OCI-LY1 (cell line): Measurements from ENCODE around the gene GIMAP6.

Source experiments
- H2AFZ ChIP-seq: fragments of 200-600 bp; sonication (generic), shearing (Covaris generic); 2 replicates; pipeline ENCODE4 v1.6.0; 2014; ENCODE audit warnings: antibody characterized with exemption, mild to moderate bottlenecking, low read length
- H3F3A ChIP-seq: fragments of 200-600 bp; sonication (generic), shearing (Covaris generic); 2 replicates; pipeline ENCODE4 v1.6.0; 2014; ENCODE audit warnings: mild to moderate bottlenecking, antibody characterized with exemption, low read length, moderate library complexity; ENCODE audit not compliant: insufficient read depth
- H3K27ac ChIP-seq: fragments of 200-600 bp; sonication (generic); 2 replicates; pipeline ENCODE4 v1.5.1; 2014; ENCODE audit warnings: low read length, mixed run types, mild to moderate bottlenecking, low read depth; ENCODE audit not compliant: poor library complexity, severe bottlenecking
- H3K27me3 ChIP-seq: fragments of 200-600 bp; sonication (generic); 2 replicates; pipeline ENCODE4 v1.6.0; 2014; ENCODE audit warnings: antibody characterized with exemption, mild to moderate bottlenecking, low read length, moderate library complexity; ENCODE audit not compliant: insufficient read depth
- H3K36me3 ChIP-seq: fragments of 200-600 bp; sonication (generic); 2 replicates; pipeline ENCODE4 v1.6.1; 2014; ENCODE audit warnings: mild to moderate bottlenecking, antibody characterized with exemption, low read length, moderate library complexity, mixed read lengths; ENCODE audit not compliant: insufficient read depth
- H3K4me1 ChIP-seq: fragments of 200-600 bp; sonication (generic); 2 replicates; pipeline ENCODE4 v1.5.1; 2014; ENCODE audit warnings: mild to moderate bottlenecking, low read length, moderate library complexity; ENCODE audit not compliant: insufficient read depth, severe bottlenecking
- H3K4me2 ChIP-seq: fragments of 200-600 bp; sonication (generic), shearing (Covaris generic); 2 replicates; pipeline ENCODE4 v1.6.1; 2014; ENCODE audit warnings: low read length
- H3K4me3 ChIP-seq: fragments of 200-600 bp; sonication (generic); 2 replicates; pipeline ENCODE4 v1.5.1; 2014; ENCODE audit warnings: low read length, low read depth, mild to moderate bottlenecking, mixed read lengths; ENCODE audit not compliant: poor library complexity, severe bottlenecking
- H3K79me2 ChIP-seq: fragments of 200-600 bp; shearing (Covaris generic); 2 replicates; pipeline ENCODE4 v1.6.1; 2016; ENCODE audit warnings: mixed run types, low read length, mixed read lengths; ENCODE audit not compliant: insufficient read depth
- H3K9ac ChIP-seq: fragments of 200-600 bp; sonication (generic), shearing (Covaris generic); 2 replicates; pipeline ENCODE4 v1.6.1; 2014; ENCODE audit warnings: mild to moderate bottlenecking, low read length, mixed read lengths
- H3K9me2 ChIP-seq: fragments of 200-600 bp; sonication (generic), shearing (Covaris generic); 2 replicates; pipeline ENCODE4 v1.6.1; 2014; ENCODE audit warnings: low read depth, mild to moderate bottlenecking, low read length, mixed read lengths
- H3K9me3 ChIP-seq: fragments of 200-600 bp; shearing (Covaris generic); 2 replicates; pipeline ENCODE4 v1.6.1; 2014; ENCODE audit warnings: low read length, mixed read lengths
- H4K20me1 ChIP-seq: fragments of 200-600 bp; sonication (generic), shearing (Covaris generic); 2 replicates; pipeline ENCODE4 v1.6.0; 2016; ENCODE audit warnings: mild to moderate bottlenecking, low read length; ENCODE audit not compliant: insufficient read depth
- EZH2 ChIP-seq: fragments of 200-600 bp; sonication (generic), shearing (Covaris generic); IDR thresholded peaks from 2 replicates; pipeline ENCODE4 v1.8.0; 2017; ENCODE audit warnings: borderline replicate concordance, mixed run types, mild to moderate bottlenecking, antibody characterized with exemption, low read length, moderate library complexity, mixed read lengths
- TF ChIP-seq, protein P1 (sequence below): fragments of 200-600 bp; sonication (generic), shearing (Covaris generic); IDR thresholded peaks from 2 replicates; pipeline ENCODE4 v1.5.1; 2017; ENCODE audit warnings: mild to moderate bottlenecking, antibody characterized with exemption, low read length, moderate library complexity, mixed read lengths

Gene GIMAP6

DNA sequence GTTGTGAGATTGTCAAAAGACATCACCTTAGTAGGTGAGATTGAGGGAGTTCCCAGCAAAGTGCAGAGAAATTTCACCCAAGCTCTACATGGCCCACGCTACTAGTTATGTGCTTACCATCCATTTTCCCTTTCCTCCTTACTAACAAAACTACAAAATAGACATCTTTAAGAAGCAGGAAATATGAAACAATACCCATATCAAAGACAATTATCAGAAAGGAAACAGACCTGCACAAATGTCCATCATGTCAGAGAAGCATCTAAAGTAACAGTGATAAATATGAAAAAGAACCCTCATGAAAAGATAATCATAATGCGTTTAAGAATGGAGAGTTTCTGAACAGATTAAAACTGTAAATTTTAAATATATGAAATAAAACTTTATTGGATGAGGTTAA, 36.8 kb downstream of the GIMAP6 start:
- Histone ChIP-seq H3K9me3 (no peaks in the 10 kb centered on the region; the same call in 1 of the 2 replicates), H3K4me1 (no peaks in the 10 kb centered on the region), H3K9me2 (no peaks in the 10 kb centered on the region), H3K4me3 (no peak overlapping the region), H3F3A (no peaks in the 10 kb centered on the region), H3K79me2 (no peaks in the 10 kb centered on the region), H2AFZ (no peak overlapping the region), H3K27me3 (no peaks in the 10 kb centered on the region), H3K36me3 (no peaks in the 10 kb centered on the region), H3K4me2 (no peak overlapping the region), H3K27ac (no peak overlapping the region), H4K20me1 (no peaks in the 10 kb centered on the region), H3K9ac (no peak overlapping the region)
- TF ChIP-seq, protein P1, sequence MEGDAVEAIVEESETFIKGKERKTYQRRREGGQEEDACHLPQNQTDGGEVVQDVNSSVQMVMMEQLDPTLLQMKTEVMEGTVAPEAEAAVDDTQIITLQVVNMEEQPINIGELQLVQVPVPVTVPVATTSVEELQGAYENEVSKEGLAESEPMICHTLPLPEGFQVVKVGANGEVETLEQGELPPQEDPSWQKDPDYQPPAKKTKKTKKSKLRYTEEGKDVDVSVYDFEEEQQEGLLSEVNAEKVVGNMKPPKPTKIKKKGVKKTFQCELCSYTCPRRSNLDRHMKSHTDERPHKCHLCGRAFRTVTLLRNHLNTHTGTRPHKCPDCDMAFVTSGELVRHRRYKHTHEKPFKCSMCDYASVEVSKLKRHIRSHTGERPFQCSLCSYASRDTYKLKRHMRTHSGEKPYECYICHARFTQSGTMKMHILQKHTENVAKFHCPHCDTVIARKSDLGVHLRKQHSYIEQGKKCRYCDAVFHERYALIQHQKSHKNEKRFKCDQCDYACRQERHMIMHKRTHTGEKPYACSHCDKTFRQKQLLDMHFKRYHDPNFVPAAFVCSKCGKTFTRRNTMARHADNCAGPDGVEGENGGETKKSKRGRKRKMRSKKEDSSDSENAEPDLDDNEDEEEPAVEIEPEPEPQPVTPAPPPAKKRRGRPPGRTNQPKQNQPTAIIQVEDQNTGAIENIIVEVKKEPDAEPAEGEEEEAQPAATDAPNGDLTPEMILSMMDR = no peak
- no peak for TF ChIP-seq EZH2

DNA sequence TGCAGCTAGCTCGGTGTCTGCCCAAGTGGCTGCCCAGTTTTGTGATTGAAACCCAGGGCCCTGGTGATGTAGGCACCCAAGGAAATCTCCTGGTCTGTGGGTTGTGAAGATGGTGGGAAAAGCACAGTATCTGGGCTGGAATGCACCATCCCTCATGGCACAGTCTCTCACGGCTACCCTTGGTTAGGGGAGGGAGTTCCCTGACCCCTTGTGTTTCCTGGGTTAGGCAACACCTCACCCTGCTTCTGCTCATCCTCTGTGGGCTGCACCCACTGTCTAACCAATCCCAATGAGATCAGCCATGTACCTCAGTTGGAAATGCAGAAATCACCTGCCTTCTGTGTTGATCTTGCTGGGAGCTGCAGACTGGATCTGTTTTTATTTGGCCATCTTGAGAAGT, 37.4 kb downstream of the GIMAP6 start:
- Histone ChIP-seq H3K4me2 (no peak overlapping the region), H4K20me1 (no peaks in the 10 kb centered on the region), H3K9me2 (no peaks in the 10 kb centered on the region), H3K79me2 (no peaks in the 10 kb centered on the region), H3K4me1 (no peaks in the 10 kb centered on the region), H3K9me3 (no peaks in the 10 kb centered on the region; the same call in 1 of the 2 replicates), H2AFZ (no peak overlapping the region), H3K36me3 (no peaks in the 10 kb centered on the region), H3K9ac (no peak overlapping the region), H3K4me3 (no peak overlapping the region), H3F3A (no peaks in the 10 kb centered on the region), H3K27ac (no peak overlapping the region), H3K27me3 (no peaks in the 10 kb centered on the region)
- TF ChIP-seq, protein P1 = no peak
- no peak for TF ChIP-seq EZH2

DNA sequence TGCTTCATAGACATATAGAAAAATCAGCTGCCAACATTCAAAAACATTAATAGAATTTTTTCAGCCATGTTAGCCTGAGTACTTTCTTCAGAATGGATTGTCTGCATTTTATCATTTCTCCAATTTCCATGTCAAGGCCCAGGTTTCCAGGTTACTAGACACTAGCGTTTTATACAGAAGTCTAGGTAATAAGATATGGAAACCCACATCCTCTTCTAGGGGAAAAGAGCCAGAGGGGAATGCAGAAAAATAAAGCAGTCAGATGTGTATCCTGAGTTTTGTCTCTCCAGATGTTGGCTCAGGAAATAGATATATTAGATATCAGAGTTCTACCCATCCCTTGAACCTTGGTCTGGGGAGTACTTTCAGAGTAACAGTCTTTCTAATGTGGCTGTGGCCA, 44.6 kb downstream of the GIMAP6 start:
- H3K9ac ChIP-seq = no peak overlapping the region
- H3F3A ChIP-seq = no peaks in the 10 kb centered on the region
- H3K9me2 ChIP-seq = no peaks in the 10 kb centered on the region
- H3K4me1 ChIP-seq = no peaks in the 10 kb centered on the region
- H3K9me3 ChIP-seq = no peaks in the 10 kb centered on the region
- H3K79me2 ChIP-seq = no peaks in the 10 kb centered on the region
- H4K20me1 ChIP-seq = no peaks in the 10 kb centered on the region
- no peak overlapping the region for H3K4me3 ChIP-seq
- H3K27ac ChIP-seq = no peak overlapping the region
- H3K4me2 ChIP-seq = no peak overlapping the region
- no peak overlapping the region for H2AFZ ChIP-seq
- TF ChIP-seq, protein P1 = no peak
- no peak for TF ChIP-seq EZH2
- H3K27me3 ChIP-seq = no peaks in the 10 kb centered on the region; the same call in 1 of the 2 replicates
- no peaks in the 10 kb centered on the region for H3K36me3 ChIP-seq
